Stimulated activated CD8-positive, alpha-beta memory T cell treated with anti-CD3 and anti-CD28 coated beads, Interleukin-12 subunit alpha, Interleukin-12 subunit beta, amount 100 ng/mL, for 24 hours (primary cell): ENCODE measurements around the gene UBTD1.

ENCODE experiments used
- DNase-seq: peaks from one replicate; pipeline ENCODE4 v3.0.0-alpha.2; 2020; ENCODE audit errors: extremely low read depth

The UBTD1 gene

GRCh38 chr10:97584798-97585438 lies 86.2 kb downstream of the UBTD1 start:
- no peak for DNase-seq

- DNase-seq = no peak
Measured at GRCh38 chr10:97585439-97585811, 86.7 kb downstream of the UBTD1 start.

GRCh38 chr10:97587183-97587582 lies 88.5 kb downstream of the UBTD1 start:
- DNase-seq = no peak

- DNase-seq = no peak
Measured at GRCh38 chr10:97589479-97589878, 90.8 kb downstream of the UBTD1 start, which contains the start of gene C10orf62. Gene C10orf62 (plus strand): TSS chr10:97589721. CDS start chr10:97589898, 177 bp downstream.

GRCh38 chr10:97590082-97590747 lies 91.5 kb downstream of the UBTD1 start:
- no peak for DNase-seq

GRCh38 chr10:97590748-97591495 lies 92.2 kb downstream of the UBTD1 start:
- DNase-seq = no peak

GRCh38 chr10:97593421-97593820 lies 94.7 kb downstream of the UBTD1 start:
- DNase-seq = no peak

GRCh38 chr10:97596101-97597082 lies 97.7 kb downstream of the UBTD1 start:
- no peak for DNase-seq

- DNase-seq = no peak
Measured at GRCh38 chr10:97597778-97598177, 99.1 kb downstream of the UBTD1 start.

- DNase-seq = no peak
Measured at GRCh38 chr10:97598407-97599271, 99.9 kb downstream of the UBTD1 start.

GRCh38 chr10:97599272-97599619 lies 100.5 kb downstream of the UBTD1 start:
- no peak for DNase-seq

- DNase-seq = no peak
Measured at GRCh38 chr10:97600616-97601015, 101.9 kb downstream of the UBTD1 start.

GRCh38 chr10:97601268-97602215 lies 102.8 kb downstream of the UBTD1 start:
- no peak for DNase-seq

GRCh38 chr10:97607095-97607636 lies 108.4 kb downstream of the UBTD1 start:
- no peak for DNase-seq

GRCh38 chr10:97608991-97609561 lies 110.4 kb downstream of the UBTD1 start:
- no peak for DNase-seq

- DNase-seq = no peak
Measured at GRCh38 chr10:97611473-97611872, 112.7 kb downstream of the UBTD1 start.

GRCh38 chr10:97612386-97612785 lies 113.7 kb downstream of the UBTD1 start:
- DNase-seq = no peak

GRCh38 chr10:97618285-97618684 lies 119.6 kb downstream of the UBTD1 start:
- no peak for DNase-seq

GRCh38 chr10:97618733-97619132 lies 120.0 kb downstream of the UBTD1 start:
- DNase-seq = no peak
